ENCODE data around the gene KLHL2.
"Not testable (repeated sequence)": the region's sequence is repeated elsewhere in the genome, so short reads cannot be mapped to it uniquely, and the experiment has no call there.

Gene KLHL2

DNA sequence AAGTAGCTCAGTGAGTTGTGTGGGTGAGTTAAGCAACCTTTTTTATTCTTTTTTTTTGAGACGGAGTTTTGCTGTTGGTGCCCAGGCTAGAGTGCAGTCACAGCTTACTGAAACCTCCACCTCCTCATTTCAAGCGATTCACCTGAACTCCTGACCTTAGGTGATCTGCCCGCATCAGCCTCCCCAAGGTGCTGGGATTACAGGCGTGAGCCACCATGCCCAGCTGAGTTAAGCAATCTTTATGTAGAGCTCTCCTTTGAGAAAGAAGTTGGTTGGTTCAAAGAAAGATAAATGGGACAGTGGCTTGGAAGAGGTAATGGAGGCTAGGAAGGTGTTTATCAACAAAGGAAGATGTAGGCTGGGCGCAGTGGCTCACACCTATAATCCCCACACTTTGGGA, 123.3 kb downstream of the KLHL2 start:
- no peak for DNase-seq (ENCODE audit: low spot score)

DNA sequence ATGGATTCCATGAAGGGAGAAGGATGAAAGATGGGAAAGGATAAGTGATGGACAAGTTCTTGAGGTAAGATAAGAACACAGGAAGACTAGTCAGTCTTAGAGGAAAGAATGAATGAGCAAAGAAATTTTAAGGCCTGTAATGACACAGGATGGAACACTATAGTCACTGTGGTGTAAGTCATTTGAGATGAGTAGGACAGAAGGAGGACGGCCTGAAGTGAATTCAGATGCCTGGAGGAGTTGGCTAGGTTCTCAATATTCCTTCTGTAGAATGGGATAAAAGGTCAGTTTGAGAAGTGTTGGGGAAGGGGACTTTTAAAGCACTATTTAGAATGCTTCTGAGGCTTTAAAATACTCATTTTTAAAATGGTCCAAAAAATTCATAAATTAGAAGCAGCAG, 124.0 kb downstream of the KLHL2 start:
- no peak for DNase-seq (ENCODE audit: low spot score)

DNA sequence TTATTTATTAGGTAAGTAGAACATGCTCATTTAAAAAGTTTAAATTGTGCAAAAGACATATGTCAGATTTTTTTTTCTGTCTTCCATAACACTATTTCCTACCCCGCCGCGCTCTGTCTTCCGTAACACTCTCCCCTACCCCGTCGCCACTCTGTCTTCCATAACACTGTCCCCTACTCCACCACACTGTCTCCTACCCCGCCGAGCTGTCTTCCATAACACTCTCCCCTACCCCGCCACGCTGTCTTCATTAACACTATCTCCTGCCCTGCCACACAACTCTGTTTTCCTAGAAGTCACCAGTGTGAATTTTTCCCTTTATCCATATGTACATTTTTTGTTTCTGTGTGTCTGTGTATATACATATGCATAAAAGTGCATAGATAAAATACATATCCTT, 124.5 kb downstream of the KLHL2 start:
- DNase-seq (ENCODE audit: low spot score) = no peak

DNA sequence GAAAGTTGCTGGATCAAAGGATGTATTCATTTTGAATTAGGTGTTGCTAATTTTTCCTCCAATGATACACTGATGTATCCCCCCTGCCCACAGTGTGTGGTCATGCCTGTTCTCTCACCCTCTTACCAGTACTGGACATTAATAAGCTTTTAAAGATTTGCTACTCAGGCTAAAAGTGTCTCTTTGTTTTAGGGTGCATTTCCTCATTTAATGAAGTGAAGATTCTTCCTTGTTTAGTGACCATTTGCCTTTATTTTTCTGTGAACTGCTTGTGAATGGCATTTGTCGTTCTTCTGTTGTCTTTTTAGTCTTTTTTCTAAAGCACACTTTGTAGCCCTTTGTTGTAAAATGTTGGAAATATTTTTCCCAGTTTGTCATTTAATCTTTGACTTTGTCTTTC, 125.1 kb downstream of the KLHL2 start:
- no peak for DNase-seq (ENCODE audit: low spot score)

DNA sequence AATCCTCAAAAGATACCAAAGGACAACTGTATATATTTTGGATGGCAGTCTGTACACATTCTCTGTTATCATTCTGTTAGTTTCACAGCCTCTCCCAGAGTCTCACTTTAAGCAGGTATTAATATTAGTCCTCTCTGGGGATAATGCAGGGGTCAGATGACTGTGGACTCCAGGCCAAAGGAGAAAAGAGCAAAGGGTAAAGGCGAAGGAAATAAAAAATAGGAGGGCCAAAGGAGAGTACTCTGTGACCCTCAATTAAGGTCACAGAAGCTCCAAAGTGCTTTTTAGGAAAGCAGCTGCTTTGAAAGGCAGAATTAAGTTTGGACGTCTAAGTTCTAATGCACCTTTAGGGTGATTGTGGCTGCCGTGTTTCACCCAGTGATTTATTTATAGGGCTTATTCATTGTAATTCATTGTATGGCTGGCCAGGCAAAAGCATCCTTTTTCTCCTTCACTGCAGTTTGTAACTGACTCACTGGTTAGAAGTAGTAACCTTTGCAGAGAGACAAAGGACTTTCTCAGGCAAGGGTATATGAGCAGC, 127.9 kb downstream of the KLHL2 start:
- no peak for DNase-seq (ENCODE audit: low spot score)

DNA sequence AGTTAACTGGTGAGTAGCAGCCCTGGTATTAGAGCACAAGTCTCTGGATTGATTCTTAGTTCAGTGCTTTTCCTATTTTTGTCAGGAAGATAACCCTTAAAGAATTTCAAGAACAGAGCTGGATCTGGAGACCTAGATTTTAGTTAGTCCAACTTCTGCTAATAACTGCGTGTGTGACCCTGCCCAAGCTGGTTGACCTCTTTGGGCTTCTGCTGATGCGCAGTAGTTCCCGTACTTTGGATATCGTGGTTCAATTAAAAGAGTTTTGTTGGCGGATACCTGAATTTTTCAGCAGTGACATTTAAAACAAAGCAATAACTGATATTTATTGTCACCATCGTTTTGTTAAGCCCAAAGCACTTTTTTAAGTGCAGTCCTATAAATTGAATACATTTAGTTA, 129.4 kb downstream of the KLHL2 start:
- DNase-seq (ENCODE audit: low spot score) = no peak

DNA sequence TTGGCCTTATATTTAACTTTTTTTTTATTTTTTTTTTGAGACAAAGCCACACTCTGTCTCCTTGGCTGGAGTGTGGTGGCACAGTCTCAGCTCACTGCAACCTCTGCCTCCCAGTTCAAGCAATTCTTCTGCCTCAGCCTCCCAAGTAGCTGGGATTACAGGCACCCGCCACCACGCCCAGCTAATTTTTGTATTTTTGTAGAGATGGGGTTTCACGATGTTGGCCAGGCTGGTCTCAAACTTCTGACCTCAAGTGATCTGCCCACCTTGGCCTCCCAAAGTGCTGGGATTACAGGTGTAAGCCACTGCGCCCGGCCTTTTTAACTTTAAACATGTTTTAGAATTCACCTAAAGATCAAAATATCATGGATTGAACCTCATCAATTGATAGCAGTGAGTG, 135.0 kb downstream of the KLHL2 start:
- DNase-seq (ENCODE audit: low spot score) = not testable (repeated sequence)

DNA sequence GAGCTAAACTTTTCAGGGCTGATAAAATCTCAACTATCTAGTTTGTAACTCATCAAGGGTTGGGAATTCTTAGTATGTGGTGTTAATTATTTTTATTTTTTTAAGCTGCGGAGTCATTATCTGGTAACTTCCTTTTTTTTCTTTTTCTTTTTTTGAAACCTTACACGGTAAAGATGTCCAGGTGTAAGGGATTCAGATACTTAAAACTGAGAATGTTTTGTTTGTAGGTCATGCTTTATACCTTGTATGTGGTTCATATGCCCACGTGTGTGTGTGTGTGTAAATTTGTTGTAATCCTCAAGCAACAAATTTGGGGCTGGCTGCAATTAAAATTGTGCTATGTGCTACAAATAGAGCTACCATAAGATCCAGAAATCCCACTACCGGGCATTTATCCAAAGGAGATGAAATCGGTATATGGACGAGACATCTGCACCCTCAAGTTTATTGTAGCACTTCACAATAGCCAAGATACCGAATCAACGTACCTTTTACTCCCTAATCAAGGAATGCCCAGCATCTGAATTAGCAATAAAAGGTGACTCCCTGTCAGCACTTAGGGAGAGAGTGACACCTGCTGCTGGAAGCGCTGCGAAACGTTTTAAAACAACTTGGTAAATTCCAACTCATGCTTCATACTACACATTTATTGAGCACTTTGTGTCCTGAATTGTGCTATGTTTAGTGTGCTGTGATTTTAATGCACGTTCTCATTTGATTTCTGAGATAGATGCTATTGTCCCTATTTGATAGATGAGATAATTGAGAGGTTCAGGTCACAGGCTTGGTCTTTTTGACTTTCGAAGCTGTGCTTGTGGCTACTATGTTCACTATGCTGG, 136.2 kb downstream of the KLHL2 start:
- no peak for DNase-seq (ENCODE audit: low spot score)

DNA sequence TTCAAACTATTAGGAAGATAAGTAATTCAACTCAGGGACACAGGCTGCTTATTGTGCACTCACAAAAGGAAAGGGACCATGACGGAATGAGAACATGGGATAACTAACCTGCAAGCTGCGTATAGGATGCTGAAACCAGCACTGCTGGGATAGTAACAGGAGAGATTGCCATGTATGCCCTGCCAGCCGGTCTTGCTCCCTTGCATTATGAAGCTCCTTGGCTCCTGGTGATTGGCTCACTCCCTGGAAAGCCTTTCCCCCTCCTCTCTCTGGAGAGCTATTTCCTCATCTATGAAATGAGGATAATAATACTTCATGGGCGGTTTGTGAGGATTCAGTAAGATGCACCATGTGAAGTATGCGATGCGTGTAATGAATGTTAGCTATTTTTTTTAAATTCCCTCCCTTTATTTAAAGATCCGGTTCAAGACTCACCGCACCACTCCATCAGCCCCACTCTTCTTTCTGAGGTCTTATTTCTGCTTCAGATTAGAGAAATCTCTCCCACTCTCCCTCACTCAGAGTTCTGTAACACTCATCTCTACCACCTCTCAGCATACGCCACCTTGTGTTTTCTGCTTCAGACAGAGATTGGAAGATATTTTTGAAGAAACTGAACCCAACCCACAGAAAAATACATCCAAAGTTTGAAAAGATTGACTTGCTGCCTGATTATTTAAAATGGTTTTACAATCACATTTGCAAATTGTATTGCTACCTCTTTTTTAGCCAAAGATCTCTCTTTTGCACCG, 138.5 kb downstream of the KLHL2 start:
- no peak for DNase-seq (ENCODE audit: low spot score)

DNA sequence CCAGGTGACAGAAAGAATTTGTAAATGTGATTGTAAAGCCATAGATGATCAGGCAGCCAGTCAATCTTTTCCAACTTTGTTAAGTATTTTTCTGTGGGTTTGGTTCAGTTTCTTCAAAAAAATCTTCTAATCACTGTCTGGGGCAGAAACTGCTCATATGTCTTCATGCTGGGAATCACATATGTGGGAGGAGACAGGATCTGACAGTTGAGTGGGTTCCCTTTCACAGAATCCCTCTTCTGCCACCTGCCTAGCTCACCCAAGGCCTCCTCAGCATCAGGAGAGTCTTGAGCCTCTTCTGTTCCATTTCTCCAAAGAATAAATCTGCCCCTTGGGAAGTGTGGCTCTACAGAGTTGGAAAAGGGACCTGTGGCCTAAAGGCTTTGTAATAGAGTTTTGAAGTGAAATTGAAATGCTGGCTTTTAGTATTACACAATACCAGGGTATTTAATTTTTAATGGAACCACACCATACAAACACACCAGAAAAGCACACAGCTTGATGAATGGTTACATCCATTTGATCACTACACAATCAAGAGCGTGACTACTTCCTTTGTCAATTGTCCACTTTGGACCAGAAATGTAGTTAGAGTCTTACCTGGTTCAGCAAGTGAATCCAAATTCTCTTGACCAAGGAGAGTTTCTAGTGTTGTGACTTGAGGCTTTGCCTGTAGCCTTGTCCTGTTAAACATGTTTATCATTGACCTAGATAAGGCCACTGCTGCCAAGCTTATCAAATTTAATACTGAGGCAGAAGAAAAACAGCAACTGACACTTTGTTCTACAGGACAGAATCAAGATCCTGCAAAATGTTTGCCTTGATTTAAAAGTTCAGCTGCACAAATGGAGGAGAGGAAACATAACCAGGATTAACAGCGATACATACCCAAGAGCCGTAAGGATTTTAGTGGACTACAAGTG, 140.5 kb downstream of the KLHL2 start:
- no peak for DNase-seq (ENCODE audit: low spot score)

DNA sequence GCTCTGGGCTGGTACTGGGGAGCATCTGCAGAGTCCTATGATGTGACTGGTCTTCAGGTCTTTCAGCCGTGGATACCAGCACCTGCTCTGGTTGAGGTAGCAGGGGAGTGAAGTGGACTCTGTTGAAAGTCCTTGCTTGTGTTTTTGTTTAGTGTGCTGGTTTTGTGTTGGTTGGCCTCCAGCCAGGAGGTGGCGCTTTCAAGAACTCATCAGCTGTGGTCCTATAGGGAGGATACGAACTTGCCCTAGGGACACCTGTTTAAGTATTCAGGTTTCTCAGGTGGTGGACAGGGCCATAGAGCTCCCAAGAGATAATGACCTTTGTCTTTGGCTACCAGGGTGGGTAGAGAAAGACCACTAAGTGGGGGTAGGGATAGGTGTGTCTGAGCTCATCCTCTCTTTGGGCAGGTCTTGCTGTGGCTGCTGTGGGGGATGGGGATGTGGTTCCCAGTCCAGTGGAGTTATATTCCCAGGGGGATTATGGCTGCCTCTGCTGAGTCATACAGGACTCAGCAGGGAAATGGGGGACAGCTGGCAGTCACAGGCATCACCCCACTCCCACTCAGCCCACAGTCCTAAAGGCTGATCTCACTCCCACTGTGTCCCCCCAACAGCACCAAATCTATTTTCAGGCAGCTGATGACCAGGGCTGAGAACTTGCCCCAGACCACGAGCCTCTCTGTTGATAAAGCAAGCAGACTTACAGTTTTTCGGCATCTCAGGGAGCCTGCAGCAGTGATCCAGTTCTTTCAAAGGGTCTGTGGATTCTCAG, 144.2 kb downstream of the KLHL2 start:
- DNase-seq (ENCODE audit: low spot score) = no peak

DNA sequence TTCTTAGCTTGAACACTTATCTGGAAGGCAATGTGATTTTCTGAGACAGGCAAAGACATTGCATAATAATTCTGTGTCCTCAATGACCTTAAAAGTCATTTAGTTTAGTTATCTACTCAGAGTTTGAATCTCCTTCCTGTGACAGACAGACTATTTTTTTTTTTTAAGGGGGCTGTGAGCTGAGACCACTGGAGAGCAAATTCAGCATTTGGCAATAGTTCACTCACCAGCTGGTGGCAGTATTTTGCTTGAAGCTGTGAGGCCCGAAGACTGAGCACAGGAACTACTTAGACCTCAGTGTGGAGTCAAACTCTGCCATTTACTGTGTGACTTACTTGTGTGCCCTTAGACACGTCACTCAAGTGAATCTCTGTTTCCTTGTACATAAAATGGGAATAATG, 148.5 kb downstream of the KLHL2 start:
- peak; percentile 28 for DNase-seq (ENCODE audit: low spot score)

DNA sequence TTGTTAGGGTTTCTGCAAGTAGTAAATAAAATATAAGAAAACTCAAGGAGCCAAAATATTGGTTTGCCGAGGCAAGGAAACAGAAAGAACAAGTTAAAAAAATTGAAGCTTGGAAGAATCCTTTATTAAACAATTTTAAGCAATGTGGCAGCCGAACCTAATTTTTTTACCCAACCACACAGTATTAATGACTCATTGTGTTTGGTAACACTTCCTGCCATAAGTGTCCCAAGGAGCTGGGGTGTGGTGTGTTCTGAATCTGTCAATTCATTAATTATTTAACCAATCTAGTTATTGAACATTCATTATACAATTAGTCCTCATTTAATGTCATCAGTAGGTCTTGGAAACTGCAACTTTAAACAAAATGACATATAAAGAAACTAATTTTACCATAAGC, 152.1 kb downstream of the KLHL2 start:
- no peak for DNase-seq (ENCODE audit: low spot score)

DNA sequence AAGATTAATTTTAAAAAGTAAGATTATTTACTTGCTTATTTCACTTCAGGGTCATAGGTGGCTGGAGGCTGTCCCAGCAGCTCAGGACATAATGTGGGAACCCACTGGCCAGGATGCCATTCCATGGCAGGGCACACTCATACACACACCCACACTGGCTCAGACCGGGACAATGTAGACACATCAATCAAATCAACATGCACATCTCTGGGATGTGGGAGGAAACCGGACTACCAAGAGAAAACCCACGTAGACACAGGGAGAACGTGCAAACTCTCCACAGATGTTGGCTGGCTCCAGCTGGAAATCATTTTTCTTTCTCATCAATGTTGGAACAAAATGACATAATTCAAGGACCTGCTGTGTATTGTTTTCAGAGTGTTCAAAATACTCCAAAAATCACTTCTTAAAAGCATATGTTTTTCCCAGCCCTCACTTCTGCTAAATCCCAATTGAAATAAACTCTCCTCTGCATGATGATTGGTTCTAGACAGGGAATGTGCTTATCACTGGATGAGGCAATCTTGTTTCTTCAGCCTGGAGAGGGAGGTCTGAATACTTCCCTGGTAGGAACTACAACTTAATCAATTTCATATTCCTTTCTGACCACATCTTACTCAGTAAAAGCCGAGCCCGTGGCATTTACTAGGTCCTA, 152.8 kb downstream of the KLHL2 start:
- no peak for DNase-seq (ENCODE audit: low spot score)

DNA sequence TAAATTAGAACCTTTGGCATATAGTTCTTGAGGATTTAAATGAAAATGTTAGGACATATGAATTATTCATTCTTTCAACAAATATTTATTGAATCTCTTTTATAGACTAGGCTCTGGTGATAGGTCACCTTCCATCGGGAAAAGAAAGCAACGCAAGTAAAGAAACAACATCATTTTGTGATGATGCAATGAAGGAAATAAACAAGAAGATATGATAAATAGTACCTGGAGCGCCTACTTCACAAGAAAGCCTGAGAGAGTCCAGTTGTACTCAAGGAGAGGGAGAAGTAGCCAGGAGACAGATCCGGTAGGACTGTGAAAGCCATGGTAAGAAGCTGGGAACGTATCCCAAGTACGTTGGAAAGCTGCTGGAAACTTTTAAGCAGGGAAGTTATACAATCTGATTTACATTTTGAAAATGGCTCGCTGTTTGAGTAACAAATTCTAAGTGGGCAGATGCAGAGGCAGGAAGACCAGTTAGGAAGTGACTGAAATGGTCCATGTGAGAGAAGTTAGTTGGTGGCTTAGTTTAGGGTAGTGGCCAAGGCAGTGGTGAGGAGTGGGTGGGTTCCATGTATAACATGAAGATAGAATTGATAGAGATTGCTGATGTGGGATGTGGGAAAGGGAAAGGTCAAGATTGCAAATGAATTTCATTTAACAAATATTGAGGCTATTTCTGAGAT, 153.8 kb downstream of the KLHL2 start:
- DNase-seq (ENCODE audit: low spot score) = no peak

DNA sequence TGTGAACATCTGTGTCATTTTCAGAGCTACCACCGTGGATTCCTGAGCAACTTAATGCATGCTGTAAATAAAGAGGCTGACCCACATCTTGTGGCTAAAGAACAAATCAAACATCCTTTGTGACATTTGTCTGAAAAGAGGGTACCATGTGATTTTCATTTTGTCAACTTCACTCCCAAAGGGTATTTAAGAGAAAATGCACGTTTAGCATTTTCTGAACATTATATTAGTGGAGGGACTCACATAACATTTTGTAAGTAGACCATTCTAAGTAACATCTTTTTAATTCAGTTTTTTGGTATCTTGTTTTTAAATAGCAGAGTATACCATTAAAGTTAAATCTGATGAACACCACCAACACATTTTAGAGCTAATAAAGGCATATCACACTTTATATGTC, 154.4 kb downstream of the KLHL2 start:
- no peak for DNase-seq (ENCODE audit: low spot score)

DNA sequence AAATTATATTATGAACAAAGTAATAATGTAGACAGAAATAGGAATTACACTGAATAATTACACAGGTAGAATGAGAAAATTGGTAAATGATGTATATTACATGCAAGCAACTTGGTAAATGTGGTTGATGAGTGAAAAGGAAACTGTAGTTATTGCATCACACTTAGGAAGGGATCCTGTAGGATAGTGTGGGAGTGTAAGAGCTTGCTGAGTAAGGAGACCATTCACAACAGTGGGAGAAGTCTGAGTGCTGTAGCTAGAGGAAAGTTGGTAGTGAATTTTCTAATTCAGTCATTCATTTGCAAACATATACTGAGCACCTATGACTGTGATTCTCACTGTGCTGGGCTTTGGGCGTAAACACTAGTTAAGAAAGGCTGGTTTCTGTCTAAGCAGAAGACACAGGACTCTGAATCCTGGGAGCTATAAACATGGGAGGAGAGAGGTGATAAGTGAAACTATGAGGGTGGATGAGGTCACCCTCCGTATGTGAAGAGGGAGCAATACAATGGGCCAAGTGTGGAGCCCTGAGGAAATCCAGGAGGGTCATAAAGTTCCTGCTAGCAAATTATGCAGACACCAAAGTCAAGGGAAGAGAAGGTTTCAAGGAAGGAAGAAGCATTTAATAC, 157.2 kb downstream of the KLHL2 start:
- DNase-seq (ENCODE audit: low spot score) = no peak

DNA sequence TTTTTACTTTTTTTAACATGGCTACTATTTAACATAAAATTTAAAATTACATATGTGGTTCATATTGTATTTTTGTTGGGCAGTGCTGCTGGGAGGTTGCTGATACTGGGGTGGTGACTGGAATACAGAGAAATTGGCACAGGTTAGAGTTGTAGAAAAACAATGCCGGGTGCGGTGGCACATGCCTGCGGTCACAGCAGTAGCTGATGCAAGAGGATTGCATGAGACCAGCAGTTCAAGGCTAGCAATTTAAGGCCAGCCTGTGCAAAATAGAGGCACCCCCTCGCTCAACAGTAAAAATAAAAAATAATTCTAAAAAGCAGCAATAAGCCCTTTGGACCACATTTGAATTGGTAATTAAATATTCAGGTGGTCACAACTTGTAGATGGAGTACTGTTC, 159.7 kb downstream of the KLHL2 start:
- DNase-seq (ENCODE audit: low spot score) = no peak

DNA sequence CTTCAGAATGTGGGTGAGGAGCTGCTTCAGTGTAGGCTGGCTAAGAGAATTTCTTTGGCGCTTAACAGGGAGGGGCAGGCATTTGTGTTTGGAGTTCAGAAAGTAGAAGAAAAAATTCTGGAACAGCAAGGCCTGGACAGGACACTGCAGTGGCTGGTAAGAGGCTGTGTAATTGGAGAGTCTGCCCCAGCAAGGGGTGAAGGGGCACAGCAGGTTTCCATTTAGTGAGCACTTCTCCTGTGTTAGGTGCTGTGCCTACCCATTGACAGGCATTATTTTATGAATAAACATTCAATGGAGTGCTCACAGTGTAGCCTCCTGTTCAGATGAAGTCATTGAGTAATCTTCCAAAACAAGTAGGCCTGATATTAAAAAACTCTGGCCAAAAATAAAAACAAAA, 160.8 kb downstream of the KLHL2 start:
- no peak for DNase-seq (ENCODE audit: low spot score)

DNA sequence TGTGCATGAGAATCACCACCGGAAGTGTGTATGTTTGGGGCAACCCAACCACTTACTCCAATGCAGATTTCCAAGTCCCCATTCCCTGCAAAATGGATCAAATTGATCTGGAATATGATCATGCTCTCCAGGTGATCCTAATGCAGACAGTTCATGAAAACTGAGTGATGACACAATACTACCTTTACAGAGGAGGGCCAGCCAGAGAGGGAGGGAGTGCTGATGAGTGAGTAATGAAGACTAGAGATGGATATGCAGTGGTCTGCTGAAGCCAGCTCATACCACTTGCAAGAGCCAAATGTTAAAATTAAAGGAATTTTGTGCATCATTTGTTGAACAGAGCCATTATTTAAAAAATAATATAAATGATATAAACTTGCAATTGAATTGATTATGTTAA, 161.2 kb downstream of the KLHL2 start:
- no peak for DNase-seq (ENCODE audit: low spot score)

Measured in germinal center (tissue), 1 donor.